SK-N-SH treated with all-trans-retinoic acid at 6 μM for 48 hours (cell line): ENCODE measurements around the gene SMAGP.

Experiments used
- ATAC-seq: fragments of 200-7000 bp; cut with Tn5 transposase; 3 replicates; pipeline ENCODE4 v1.9.1; 2020; ENCODE audit warnings: mild to moderate bottlenecking, moderate library complexity
- ARNTL ChIP-seq: fragments of 450-650 bp; formaldehyde crosslinking; IDR thresholded peaks from 2 replicates; pipeline ENCODE4 v1.5.0; 2020; ENCODE audit warnings: low read depth, mild to moderate bottlenecking, moderate library complexity, borderline replicate concordance
- BACH2 ChIP-seq: fragments of 250-450 bp; sonication (Bioruptor Pico); IDR thresholded peaks from 2 replicates; pipeline ENCODE4 v1.9.0; 2021; ENCODE audit warnings: mild to moderate bottlenecking, borderline replicate concordance
- CREB5 ChIP-seq: fragments of 250-450 bp; sonication (Bioruptor Pico); IDR thresholded peaks from 2 replicates; pipeline ENCODE4 v1.5.1; 2020; ENCODE audit warnings: low read depth, mild to moderate bottlenecking, moderate library complexity
- CSDC2 ChIP-seq: fragments of 250-450 bp; sonication (Bioruptor Pico); IDR thresholded peaks from 2 replicates; pipeline ENCODE4 v1.5.0; 2020; ENCODE audit warnings: mild to moderate bottlenecking, moderate library complexity
- CSRNP3 ChIP-seq: fragments of 250-450 bp; sonication (Bioruptor Pico); IDR thresholded peaks from 2 replicates; pipeline ENCODE4 v1.5.1; 2021; ENCODE audit warnings: mild to moderate bottlenecking, moderate library complexity
- ESRRG ChIP-seq: fragments of 250-450 bp; sonication (Bioruptor Pico); IDR thresholded peaks from 2 replicates; pipeline ENCODE4 v1.6.1; 2021; ENCODE audit warnings: mild to moderate bottlenecking
- GLIS3 ChIP-seq: fragments of 250-450 bp; sonication (Bioruptor Pico); IDR thresholded peaks from 2 replicates; pipeline ENCODE4 v1.5.0; 2020; ENCODE audit warnings: mild to moderate bottlenecking, moderate library complexity
- ISL1 ChIP-seq: fragments of 250-450 bp; sonication (Bioruptor Pico); IDR thresholded peaks from 2 replicates; pipeline ENCODE4 v2.1.2; 2022; ENCODE audit warnings: mild to moderate bottlenecking, moderate library complexity
- OSR1 ChIP-seq: fragments of 250-450 bp; sonication (Bioruptor Pico); IDR thresholded peaks from 2 replicates; pipeline ENCODE4 v1.8.0; 2022; ENCODE audit warnings: moderate library complexity, mild to moderate bottlenecking, inconsistent platforms
- PATZ1 ChIP-seq: fragments of 250-450 bp; sonication (Bioruptor Pico); IDR thresholded peaks from 2 replicates; pipeline ENCODE4 v1.8.0; 2020; ENCODE audit warnings: mild to moderate bottlenecking, moderate library complexity, borderline replicate concordance
- POU6F1 ChIP-seq: fragments of 250-450 bp; sonication (Bioruptor Pico); IDR thresholded peaks from 2 replicates; pipeline ENCODE4 v1.8.0; 2021; ENCODE audit warnings: low read depth, mild to moderate bottlenecking, moderate library complexity, borderline replicate concordance
- PPARA ChIP-seq: fragments of 250-450 bp; sonication (Bioruptor Pico); IDR thresholded peaks from 2 replicates; pipeline ENCODE4 v1.5.0; 2020; ENCODE audit warnings: mild to moderate bottlenecking, borderline replicate concordance
- RARB ChIP-seq: fragments of 250-450 bp; sonication (Bioruptor Pico); IDR thresholded peaks from 2 replicates; pipeline ENCODE4 v1.8.0; 2021; ENCODE audit warnings: mild to moderate bottlenecking, moderate library complexity
- SNAI2 ChIP-seq: fragments of 250-450 bp; sonication (Bioruptor Pico); IDR thresholded peaks from 2 replicates; pipeline ENCODE4 v1.5.0; 2020; ENCODE audit warnings: mild to moderate bottlenecking, moderate library complexity
- TCF4 ChIP-seq: fragments of 250-450 bp; sonication (Bioruptor Pico); IDR thresholded peaks from 2 replicates; pipeline ENCODE4 v1.8.0; 2021; ENCODE audit warnings: mild to moderate bottlenecking, moderate library complexity, borderline replicate concordance
- TOX ChIP-seq: fragments of 250-450 bp; sonication (Bioruptor Pico); IDR thresholded peaks from 2 replicates; pipeline ENCODE4 v1.8.0; 2021; ENCODE audit warnings: mild to moderate bottlenecking, moderate library complexity, borderline replicate concordance
- TSHZ2 ChIP-seq: fragments of 250-450 bp; sonication (Bioruptor Pico); IDR thresholded peaks from 2 replicates; pipeline ENCODE4 v1.5.0; 2020; ENCODE audit warnings: mild to moderate bottlenecking, moderate library complexity
- ZC3H10 ChIP-seq: fragments of 250-450 bp; sonication (Bioruptor Pico); IDR thresholded peaks from 2 replicates; pipeline ENCODE4 v1.5.1; 2021; ENCODE audit warnings: mild to moderate bottlenecking, moderate library complexity
- ZFP3 ChIP-seq: fragments of 250-450 bp; sonication (Bioruptor Pico); IDR thresholded peaks from 2 replicates; pipeline ENCODE4 v1.5.0; 2020; ENCODE audit warnings: mild to moderate bottlenecking, moderate library complexity
- ZFP30 ChIP-seq: fragments of 450-650 bp; formaldehyde crosslinking; IDR thresholded peaks from 2 replicates; pipeline ENCODE4 v1.5.0; 2022; ENCODE audit warnings: mild to moderate bottlenecking, moderate library complexity
- ZNF565 ChIP-seq: fragments of 450-650 bp; formaldehyde crosslinking; conservative IDR thresholded peaks from 2 replicates; pipeline ENCODE4 v1.5.0; 2020; ENCODE audit warnings: low read depth, mild to moderate bottlenecking, moderate library complexity
- ZNF70 ChIP-seq: fragments of 450-650 bp; formaldehyde crosslinking; IDR thresholded peaks from 2 replicates; pipeline ENCODE4 v1.5.0; 2020; ENCODE audit warnings: mild to moderate bottlenecking, moderate library complexity
- ZNF8 ChIP-seq: fragments of 450-650 bp; formaldehyde crosslinking; IDR thresholded peaks from 2 replicates; pipeline ENCODE4 v1.5.0; 2020; ENCODE audit warnings: mild to moderate bottlenecking, moderate library complexity

SMAGP gene

GRCh38 chr12:51198568-51199365 is 71.4 kb downstream of the SMAGP start (continued):
- TF ChIP-seq CREB5 (CRISPR knock-in tag), result no peak

GRCh38 chr12:51197736-51198567 is 72.3 kb downstream of the SMAGP start:
- TF ChIP-seq ZFP30 (CRISPR knock-in tag), result no peak
- TF ChIP-seq TCF4 (CRISPR knock-in tag), result no peak
- no peak for TF ChIP-seq ZFP3 (CRISPR knock-in tag)
- TF ChIP-seq BACH2 (CRISPR knock-in tag), result no peak
- TF ChIP-seq ZC3H10, result no peak
- TF ChIP-seq ARNTL, result no peak
- no peak for TF ChIP-seq ESRRG (CRISPR knock-in tag)
- no peak for TF ChIP-seq ZNF565
- TF ChIP-seq TOX, result no peak
- ATAC-seq, result no peak

GRCh38 chr12:51196547-51196946 is 73.7 kb downstream of the SMAGP start:
- ATAC-seq, result no peak
- TF ChIP-seq POU6F1 (CRISPR knock-in tag) (no peak), RARB (CRISPR knock-in tag) (no peak), TCF4 (CRISPR knock-in tag) (no peak), ESRRG (CRISPR knock-in tag) (no peak), ZNF565 (no peak), CSDC2 (CRISPR knock-in tag) (no peak), BACH2 (CRISPR knock-in tag) (no peak), GLIS3 (CRISPR knock-in tag) (no peak), ARNTL (no peak), SNAI2 (CRISPR knock-in tag) (no peak), TOX (no peak), ZNF70 (CRISPR knock-in tag) (no peak), ISL1 (CRISPR knock-in tag) (no peak), ZFP3 (CRISPR knock-in tag) (no peak), CSRNP3 (no peak), PPARA (CRISPR knock-in tag) (no peak), OSR1 (CRISPR knock-in tag) (no peak), ZFP30 (CRISPR knock-in tag) (no peak)

GRCh38 chr12:51195841-51196240 is 74.4 kb downstream of the SMAGP start:
- no peak for ATAC-seq

More at GRCh38 chr12:51195841-51196240, 74.4 kb downstream of the SMAGP start:
- TF ChIP-seq ZC3H10 (no peak), SNAI2 (CRISPR knock-in tag) (no peak), ISL1 (CRISPR knock-in tag) (no peak), PPARA (CRISPR knock-in tag) (no peak), TOX (no peak), ZNF8 (CRISPR knock-in tag) (no peak), RARB (CRISPR knock-in tag) (no peak), ARNTL (no peak), CSDC2 (CRISPR knock-in tag) (no peak), ZFP30 (CRISPR knock-in tag) (no peak), TSHZ2 (CRISPR knock-in tag) (no peak), PATZ1 (CRISPR knock-in tag) (no peak), ESRRG (CRISPR knock-in tag) (no peak), ZNF565 (no peak), CREB5 (CRISPR knock-in tag) (no peak)
- TF ChIP-seq, all 23 proteins: peak for 0
